Measurements from ENCODE around the gene ATP1B2.

The ATP1B2 gene

GRCh38 chr17:7685533-7686221 is 35.0 kb downstream of the ATP1B2 start:
- DNase-seq (ENCODE audit: low spot score): peak; percentile 95

DNA sequence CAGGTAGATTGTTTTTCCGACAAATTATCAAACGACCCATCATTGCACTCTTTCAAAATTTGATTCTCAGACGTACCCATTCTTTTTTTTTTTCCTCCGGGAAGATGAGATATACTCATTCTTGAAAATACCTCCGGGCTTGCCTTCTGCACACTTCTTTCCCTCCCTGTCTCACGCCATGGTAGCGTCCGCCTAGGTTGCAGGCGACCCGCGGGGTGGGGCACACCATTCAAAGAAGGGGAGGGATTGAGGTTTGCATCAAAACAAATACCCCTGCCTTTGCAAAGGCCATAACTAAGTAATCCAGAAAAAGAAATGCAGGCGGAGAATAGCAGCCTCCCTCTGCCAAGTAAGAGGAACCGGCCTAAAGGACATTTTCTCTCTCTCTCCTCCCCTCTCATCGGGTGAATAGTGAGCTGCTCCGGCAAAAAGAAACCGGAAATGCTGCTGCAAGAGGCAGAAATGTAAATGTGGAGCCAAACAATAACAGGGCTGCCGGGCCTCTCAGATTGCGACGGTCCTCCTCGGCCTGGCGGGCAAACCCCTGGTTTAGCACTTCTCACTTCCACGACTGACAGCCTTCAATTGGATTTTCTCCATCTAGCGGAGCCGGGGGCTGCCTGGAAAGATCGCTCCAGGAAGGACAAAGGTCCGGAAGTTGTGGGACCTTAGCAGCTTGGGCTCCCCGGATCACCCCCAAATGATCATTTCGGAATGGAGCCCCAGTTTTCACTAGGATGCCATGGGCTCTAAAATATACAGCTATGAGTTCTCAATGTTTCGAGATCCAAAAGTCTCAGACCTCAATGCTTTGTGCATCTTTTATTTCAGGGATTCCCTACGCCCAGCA is 35.7 kb downstream of the ATP1B2 start:
- DNase-seq (ENCODE audit: low spot score): peak; percentile 88

DNA sequence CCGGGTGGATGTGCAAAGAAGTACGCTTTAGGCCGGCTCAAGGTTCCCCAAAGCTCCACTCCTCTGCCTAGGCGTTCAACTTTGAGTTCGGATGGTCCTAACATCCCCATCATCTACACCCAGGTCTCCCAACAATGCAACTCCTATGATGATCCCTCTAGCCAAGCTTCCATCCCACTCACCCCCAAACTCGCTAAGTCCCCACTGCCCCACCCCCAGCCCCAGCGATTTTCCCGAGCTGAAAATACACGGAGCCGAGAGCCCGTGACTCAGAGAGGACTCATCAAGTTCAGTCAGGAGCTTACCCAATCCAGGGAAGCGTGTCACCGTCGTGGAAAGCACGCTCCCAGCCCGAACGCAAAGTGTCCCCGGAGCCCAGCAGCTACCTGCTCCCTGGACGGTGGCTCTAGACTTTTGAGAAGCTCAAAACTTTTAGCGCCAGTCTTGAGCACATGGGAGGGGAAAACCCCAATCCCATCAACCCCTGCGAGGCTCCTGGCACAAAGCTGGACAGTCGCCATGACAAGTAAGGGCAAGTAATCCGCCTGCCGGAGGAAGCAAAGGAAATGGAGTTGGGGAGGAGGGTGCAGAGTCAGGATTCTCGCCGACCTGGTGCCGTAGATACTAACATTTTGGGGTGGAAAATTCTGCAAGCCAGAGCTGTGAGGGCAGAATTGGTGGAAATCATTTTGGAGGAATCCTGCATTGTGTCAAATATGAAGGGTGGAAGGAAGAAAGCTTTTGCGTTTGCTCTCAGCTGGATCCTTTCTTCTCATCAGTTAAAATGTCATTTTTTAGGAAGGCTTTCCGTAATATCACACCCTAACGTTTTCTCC is 36.6 kb downstream of the ATP1B2 start, which contains the start of gene TP53:
TSS of gene TP53 (minus strand) at position 419 of the 836 bp plus-strand sequence. CDS start 10,896 bp downstream, outside the sequence.
- DNase-seq (ENCODE audit: low spot score): peak; percentile 97

DNA sequence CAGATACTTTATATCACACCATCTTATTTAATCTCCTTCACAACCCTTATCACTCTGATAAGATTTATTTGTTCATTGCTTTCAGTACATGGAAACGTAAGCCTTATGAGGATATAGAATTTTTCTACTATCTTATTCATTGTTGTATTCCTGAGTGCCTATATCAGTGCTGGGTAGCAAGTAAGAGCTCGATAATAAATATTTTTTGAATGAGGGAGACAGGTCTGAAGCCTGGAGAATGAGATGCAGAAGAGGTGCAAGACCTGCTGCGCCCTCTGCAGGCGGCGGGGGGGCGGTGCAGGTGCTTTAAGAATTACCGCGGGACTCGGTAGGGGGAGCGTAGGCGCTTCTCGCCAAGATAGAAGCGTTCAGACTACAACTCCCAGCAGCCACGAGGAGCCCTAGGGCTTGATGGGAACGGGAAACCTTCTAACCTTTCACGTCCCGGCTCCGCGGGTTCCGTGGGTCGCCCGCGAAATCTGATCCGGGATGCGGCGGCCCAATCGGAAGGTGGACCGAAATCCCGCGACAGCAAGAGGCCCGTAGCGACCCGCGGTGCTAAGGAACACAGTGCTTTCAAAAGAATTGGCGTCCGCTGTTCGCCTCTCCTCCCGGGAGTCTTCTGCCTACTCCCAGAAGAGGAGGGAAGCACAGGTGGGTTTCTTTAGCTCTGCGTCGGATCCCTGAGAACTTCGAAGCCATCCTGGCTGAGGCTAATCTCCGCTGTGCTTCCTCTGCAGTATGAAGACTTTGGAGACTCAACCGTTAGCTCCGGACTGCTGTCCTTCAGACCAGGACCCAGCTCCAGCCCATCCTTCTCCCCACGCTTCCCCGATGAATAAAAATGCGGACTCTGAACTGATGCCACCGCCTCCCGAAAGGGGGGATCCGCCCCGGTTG is 37.4 kb downstream of the ATP1B2 start, which contains the start of gene WRAP53:
TSS of gene WRAP53 (plus strand) at position 570 of the 900 bp plus-strand sequence. CDS start at position 742, 172 bp downstream.
- peak; percentile 99 for DNase-seq (ENCODE audit: low spot score)

DNA sequence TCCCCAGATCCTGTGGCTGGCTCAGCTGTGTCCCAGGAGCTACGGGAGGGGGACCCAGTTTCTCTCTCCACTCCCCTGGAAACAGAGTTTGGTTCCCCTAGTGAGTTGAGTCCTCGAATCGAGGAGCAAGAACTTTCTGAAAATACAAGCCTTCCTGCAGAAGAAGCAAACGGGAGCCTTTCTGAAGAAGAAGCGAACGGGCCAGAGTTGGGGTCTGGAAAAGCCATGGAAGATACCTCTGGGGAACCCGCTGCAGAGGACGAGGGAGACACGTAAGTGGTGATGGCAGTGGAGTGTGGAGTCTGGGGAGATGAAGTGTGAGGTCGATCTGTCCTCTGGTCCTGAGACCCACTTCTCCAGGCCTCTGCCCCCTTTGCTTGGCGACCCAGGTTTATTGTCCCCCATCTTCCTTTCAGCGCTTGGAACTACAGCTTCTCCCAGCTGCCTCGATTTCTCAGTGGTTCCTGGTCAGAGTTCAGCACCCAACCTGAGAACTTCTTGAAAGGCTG is 38.1 kb downstream of the ATP1B2 start:
- DNase-seq (ENCODE audit: low spot score): no peak

DNA sequence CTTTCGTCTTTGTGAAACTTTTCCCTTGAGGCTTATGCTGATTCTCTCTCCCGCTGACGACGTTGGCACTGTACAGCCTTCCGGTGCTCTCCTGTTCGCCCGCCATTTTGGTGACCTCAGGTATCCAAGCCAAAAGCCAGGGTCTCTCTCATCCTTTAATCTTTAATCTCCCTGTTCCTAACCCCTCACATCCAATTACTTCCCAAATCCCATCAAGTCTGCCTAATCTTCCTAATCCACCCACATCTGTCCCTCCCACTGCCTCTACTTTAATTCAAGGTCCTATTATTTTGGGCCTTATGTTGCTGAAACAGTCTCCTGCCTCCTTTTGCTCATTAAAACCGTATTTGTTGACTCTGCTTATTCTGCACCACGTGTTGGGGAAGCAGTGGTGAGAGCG is 44.9 kb downstream of the ATP1B2 start:
- no peak for DNase-seq (ENCODE audit: low spot score)

DNA sequence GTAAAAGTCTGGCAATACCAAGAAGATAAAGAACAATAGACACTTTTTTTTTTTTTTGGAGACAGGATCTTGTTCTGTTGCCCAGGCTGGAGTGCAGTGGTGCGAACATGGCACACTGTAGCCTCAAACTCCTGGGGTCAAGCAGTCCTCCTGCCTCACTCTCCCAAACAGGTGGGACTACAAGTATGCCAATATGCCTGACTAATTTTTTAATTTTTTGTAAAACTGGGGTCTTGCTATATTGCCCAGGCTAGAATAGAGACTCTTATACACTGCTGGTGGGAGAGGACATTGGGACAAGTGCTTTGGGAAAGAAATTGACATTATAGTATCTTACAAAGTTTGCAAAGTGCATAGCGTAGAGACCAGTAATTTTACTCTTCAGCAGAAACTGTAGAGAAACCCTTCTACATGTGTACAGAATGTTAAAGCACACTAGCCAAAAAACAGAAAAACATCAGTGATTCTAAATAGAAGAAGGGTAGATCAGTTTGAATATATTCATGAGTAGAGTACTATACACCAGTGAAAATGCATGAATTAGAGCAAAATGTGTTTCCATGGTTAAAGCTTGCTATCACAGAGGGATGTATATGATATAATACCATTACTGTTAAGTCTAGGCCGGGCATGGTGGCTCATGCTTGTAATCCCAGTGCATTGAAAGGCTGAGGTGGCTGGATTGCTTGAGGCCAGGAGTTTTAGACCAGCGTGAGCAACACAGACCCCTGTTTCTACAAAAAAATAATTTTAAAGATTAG is 47.3 kb downstream of the ATP1B2 start:
- no peak for DNase-seq (ENCODE audit: low spot score)

GRCh38 chr17:7700510-7700909 is 49.8 kb downstream of the ATP1B2 start:
- DNase-seq (ENCODE audit: low spot score): no peak

DNA sequence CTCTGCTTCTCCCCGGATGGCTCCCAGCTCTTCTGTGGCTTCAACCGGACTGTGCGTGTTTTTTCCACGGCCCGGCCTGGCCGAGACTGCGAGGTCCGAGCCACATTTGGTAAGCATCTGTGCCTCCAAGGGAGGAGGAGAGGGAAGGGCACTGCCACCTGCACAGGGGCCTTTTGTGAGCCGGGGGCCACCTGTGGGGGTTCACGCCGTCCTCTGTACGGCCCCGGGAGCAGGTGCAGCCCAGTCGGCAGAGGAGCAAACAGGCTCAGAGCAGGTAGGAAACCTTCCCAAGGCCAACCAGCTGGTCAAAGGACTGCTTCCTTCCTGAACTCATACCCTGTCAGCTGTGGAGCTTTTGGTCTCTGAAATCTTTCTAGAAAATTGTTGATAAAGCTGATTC is 51.0 kb downstream of the ATP1B2 start:
- no peak for DNase-seq (ENCODE audit: low spot score)

DNA sequence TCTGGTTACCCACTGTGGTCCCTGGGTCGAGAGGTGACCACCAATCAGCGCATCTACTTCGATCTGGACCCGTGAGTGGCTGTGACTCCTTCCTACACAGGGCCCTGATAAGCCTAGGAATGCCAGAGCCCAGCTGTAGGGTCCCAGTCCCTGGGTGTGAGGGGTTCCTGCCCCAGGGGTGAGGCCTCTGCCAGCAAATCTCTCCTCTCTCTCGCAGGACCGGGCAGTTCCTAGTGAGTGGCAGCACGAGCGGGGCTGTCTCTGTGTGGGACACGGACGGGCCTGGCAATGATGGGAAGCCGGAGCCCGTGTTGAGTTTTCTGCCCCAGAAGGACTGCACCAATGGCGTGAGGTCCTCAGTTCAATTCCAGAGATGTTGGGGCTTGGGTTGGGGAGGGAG is 52.0 kb downstream of the ATP1B2 start:
- no peak for DNase-seq (ENCODE audit: low spot score)

GRCh38 chr17:7703584-7704479 is 53.1 kb downstream of the ATP1B2 start:
- DNase-seq (ENCODE audit: low spot score): peak; percentile 76

GRCh38 chr17:7704601-7705268 is 54.0 kb downstream of the ATP1B2 start, which contains the start of gene EFNB3:
Gene EFNB3, plus strand, starts transcription at chr17:7705202. Its CDS starts 397 bp downstream, at chr17:7705599.
- peak; percentile 63 for DNase-seq (ENCODE audit: low spot score)

DNA sequence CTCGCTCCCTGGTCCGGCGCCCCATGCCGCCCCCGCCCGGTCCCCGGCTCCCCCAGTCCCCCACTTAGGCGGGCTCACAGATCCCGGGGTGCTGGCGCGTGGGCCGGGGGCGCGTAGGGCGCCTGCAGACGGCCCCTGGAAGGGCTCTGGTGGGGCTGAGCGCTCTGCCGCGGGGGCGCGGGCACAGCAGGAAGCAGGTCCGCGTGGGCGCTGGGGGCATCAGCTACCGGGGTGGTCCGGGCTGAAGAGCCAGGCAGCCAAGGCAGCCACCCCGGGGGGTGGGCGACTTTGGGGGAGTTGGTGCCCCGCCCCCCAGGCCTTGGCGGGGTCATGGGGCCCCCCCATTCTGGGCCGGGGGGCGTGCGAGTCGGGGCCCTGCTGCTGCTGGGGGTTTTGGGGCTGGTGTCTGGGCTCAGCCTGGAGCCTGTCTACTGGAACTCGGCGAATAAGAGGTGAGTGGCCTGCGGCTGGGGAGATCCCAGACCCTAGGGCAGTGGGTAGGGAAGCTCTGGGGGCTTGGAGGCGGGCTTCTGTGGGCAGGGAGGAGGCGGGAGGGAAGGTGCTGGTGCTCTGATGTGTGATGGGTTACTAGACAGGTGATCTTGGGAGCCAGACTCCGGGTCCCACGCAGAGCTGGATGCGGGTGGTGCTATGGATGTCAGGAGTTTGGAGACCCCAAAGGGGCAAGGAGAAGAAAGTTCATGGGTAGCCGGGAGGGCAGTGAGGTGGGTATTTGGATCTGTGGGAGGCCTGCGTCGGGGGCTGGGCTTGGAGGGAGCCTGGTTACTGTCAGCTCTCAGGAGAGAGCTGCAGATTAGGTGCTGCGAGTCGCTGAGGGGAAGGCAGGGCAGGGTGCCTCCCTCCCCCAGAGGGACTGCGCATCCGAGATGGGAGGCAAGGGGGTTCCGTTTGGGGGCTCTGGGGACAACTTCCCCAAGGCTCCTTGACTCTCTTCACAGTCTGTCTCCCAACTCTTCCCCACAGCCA is 54.8 kb downstream of the ATP1B2 start:
- DNase-seq (ENCODE audit: low spot score): no peak

- DNase-seq (ENCODE audit: low spot score): no peak
Observed at GRCh38 chr17:7706631-7707354, 56.1 kb downstream of the ATP1B2 start.

Measured in cerebellar cortex (tissue), 1 donor.